ENCODE results near the gene CNPY1.

Gene CNPY1

DNA sequence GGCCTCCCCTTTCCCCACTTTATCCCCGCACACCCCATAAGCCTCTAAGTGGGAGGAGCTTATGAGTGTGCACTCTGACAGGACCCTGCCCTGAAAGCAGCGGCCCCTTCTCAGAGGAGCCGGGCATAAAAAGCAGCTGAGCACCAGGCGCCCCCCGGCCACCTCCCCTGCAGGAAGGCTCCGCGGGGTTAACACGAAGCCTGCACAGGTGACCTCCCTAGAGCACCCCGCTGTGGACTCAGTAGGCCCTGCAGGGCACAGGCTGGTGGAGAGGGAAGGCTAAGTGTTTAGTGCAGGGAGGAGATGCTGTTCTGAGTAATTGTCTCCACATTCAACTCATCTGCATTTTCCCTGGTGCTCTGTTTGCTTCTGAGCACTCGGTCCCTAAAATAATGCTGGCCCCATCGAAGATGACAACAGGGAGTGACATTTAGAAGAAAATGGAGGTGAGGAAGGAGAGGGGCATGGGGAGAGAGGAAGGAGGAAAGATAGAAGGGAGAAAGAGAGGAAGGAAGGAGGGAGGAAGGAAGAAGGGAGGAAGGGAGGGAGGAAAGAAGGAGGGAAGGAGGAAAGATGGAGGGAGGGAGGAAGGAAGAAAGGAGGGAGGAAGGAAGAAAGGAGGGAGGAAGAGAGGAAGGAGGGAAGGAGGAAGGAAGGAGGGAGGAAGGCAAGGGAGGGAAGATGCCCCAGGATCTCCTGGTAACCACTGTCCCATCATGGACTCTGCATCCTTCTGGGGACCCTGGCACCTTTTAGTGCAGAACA lies 25.4 kb upstream of the CNPY1 start:
- ChIA-PET POLR2A (ENCODE audit: low non-redundant PET) (no interaction called here), CTCF (interaction anchor here (0.6 kb wide), 1 partner anchor 278 kb away, joined by 3 read pairs; no protein-coding TSS in a partner anchor)
- DNase-seq (ENCODE audit: low spot score) = no peak
- TF ChIP-seq, protein P1, sequence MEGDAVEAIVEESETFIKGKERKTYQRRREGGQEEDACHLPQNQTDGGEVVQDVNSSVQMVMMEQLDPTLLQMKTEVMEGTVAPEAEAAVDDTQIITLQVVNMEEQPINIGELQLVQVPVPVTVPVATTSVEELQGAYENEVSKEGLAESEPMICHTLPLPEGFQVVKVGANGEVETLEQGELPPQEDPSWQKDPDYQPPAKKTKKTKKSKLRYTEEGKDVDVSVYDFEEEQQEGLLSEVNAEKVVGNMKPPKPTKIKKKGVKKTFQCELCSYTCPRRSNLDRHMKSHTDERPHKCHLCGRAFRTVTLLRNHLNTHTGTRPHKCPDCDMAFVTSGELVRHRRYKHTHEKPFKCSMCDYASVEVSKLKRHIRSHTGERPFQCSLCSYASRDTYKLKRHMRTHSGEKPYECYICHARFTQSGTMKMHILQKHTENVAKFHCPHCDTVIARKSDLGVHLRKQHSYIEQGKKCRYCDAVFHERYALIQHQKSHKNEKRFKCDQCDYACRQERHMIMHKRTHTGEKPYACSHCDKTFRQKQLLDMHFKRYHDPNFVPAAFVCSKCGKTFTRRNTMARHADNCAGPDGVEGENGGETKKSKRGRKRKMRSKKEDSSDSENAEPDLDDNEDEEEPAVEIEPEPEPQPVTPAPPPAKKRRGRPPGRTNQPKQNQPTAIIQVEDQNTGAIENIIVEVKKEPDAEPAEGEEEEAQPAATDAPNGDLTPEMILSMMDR (conservative IDR thresholded peaks at IDR 0.05; ENCODE audit: low read depth) = no peak
- no peak overlapping the region for H3K27ac ChIP-seq

DNA sequence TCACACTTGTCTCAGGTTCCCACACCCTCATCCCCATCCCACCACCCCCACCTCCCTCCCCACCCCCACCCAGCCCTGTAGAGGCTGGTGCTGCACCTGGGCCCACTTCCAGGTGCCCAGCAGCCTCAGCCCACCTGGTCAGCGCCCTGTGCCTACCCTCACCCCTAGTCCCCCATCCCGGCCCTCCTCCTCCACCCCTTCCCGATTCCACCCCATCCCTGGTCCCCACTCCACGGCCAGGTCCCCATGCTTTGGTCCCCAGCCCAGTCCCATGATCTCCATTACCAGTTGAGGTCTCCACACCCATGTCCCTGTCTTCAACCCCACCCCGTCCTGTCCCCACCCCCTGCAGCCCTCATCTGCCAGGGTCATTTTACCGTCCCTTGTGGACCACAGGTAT lies 24.6 kb upstream of the CNPY1 start:
- no peak for DNase-seq (ENCODE audit: low spot score)
- TF ChIP-seq, protein P1 (conservative IDR thresholded peaks at IDR 0.05; ENCODE audit: low read depth) = no peak
- ChIA-PET POLR2A (ENCODE audit: low non-redundant PET) (no interaction called here), CTCF (no interaction called here)
- no peak overlapping the region for H3K27ac ChIP-seq

DNA sequence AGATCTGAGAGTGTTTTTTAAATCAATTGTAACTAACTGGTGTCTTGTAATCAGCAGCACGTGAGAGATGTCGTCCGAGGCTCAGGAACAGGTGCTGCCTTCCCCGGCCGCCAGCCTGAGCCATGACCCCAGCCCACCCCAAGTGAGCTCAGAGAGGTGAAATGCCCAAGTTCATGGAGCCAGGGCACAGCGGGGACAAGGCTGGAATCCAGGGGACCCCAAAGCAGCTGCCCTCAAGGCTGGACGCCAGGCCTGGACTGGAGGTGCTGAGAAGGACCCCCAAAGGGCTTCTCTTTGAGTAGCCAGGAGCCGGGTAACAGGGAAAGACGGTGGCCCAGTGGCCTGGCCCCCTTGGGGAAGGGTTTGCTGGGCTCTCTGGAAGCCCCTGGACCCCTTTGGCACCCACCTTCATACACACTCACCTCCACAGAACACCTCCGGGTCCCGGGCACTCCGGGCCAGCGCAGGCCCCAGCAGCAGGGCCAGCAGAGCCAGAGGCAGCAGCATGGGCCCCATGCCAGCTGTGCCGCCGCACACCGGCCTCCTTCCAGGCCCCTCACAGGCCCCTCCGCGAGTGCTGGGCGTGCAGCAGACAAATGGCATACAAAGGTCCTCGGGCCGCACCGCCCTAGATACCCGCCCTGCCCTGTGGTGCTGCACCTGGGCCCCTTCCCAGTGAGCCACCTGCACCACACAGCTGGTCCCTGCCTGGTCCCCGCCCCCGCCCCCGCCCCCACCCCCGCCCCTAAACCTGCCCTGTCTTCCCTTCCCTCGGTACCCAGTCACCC lies 24.0 kb upstream of the CNPY1 start:
- ChIA-PET POLR2A (ENCODE audit: low non-redundant PET) (no interaction called here), CTCF (no interaction called here)
- TF ChIP-seq, protein P1 (conservative IDR thresholded peaks at IDR 0.05; ENCODE audit: low read depth) = no peak
- no peak overlapping the region for H3K27ac ChIP-seq
- no peak for DNase-seq (ENCODE audit: low spot score)

DNA sequence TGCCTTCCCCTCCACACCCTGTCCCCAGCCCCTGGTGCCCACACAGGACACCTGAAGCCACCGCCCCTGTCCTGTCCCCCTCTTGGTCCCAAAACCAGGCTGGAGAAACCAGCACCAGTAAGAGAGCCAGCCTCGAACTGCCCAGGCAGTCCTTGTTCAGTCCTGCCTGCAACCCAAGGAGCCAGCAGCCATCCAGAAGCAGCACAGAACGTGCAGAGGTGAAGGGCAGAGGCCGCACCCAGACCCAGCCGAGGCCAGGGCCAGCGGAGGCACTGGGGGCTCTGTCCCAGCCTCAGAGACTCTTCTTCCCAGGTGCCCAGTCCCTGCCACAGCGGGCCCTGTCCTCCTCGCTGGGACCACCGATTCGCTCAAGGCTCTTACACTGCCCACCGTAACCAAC lies 23.3 kb upstream of the CNPY1 start:
- H3K27ac ChIP-seq = no peak overlapping the region
- ChIA-PET CTCF (no interaction called here), POLR2A (ENCODE audit: low non-redundant PET) (no interaction called here)
- TF ChIP-seq, protein P1 (conservative IDR thresholded peaks at IDR 0.05; ENCODE audit: low read depth) = no peak
- no peak for DNase-seq (ENCODE audit: low spot score)

DNA sequence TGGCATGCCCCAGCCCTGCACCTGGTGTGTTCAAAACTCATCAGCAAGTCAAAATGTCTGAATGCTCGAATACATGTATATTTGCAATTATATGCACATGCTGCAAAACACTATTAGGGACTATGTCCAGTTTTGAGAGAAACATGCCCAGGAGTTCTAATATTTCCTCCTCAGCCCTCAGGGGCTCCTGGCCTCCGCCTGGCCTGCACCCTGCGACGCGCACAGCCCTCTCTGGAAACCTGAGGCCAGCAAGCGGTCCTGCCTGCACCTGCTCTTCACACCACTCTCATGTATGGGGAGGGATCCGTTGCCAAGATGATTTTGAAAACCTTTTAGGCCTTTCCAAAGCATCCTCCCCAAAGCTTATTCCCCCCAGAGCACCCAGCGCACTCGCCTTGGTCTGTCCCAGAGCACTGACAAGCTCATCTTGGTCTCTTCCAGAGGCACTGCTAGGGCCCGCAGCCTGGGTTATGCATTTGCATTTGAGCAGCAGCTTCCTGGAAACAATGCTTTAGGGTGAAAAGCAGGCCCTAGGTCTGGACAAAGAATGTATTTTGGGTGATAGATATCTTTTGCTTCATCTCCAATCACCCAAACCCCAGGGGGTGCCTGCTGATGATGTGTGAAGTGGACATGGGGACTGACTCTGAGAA lies 22.6 kb upstream of the CNPY1 start:
- no peak for DNase-seq (ENCODE audit: low spot score)
- POLR2A ChIA-PET (ENCODE audit: low non-redundant PET) = no interaction called here
- no peak overlapping the region for H3K27ac ChIP-seq
- CTCF ChIA-PET = interaction anchor here (0.7 kb wide), 1 partner anchor 87 kb away, joined by 3 read pairs; no protein-coding TSS in a partner anchor
- TF ChIP-seq, protein P1 (conservative IDR thresholded peaks at IDR 0.05; ENCODE audit: low read depth) = no peak

DNA sequence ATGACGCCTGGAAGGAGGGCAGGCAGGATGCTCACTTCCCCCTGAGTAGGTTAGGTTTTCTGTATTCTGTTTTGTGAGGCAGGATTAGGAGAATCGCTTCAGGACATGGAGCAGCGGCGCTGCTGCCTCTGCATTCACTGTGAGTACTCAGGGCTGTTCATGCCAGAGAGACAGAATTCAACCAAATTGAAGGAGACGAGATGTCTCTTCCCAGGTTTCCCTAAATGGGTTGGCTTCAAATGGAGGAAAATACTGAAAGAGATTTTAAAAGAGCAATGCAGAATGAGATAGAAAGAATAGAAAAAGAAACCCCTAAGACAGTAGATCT lies 21.9 kb upstream of the CNPY1 start:
- CTCF ChIA-PET = no interaction called here
- TF ChIP-seq, protein P1 (conservative IDR thresholded peaks at IDR 0.05; ENCODE audit: low read depth) = no peak
- no peak for DNase-seq (ENCODE audit: low spot score)
- POLR2A ChIA-PET (ENCODE audit: low non-redundant PET) = no interaction called here
- no peak overlapping the region for H3K27ac ChIP-seq

Data from RWPE1 (cell line).